GM19397 (cell line): ENCODE data around the gene FBXO8.
A peak's percentile ranks its signal among the peaks of the same experiment; 100 is the strongest.
"Not testable (repeated sequence)": the region's sequence is repeated elsewhere in the genome, so short reads cannot be mapped to it uniquely, and the experiment has no call there.

Experiments used
- ATAC-seq: cut with Tn5 transposase; IDR thresholded peaks from one replicate; pipeline ENCODE4 v1.9.1; 2021; ENCODE audit warnings: mild to moderate bottlenecking, moderate library complexity; ENCODE audit not compliant: unreplicated experiment

Gene FBXO8

GRCh38 chr4:174284487-174284886, 1.0 kb upstream of the FBXO8 start:
- no peak for ATAC-seq

- ATAC-seq: peak; percentile 98
Observed at GRCh38 chr4:174282836-174283506, 496 bp downstream of the FBXO8 start.

- ATAC-seq: no peak
Observed at GRCh38 chr4:174281901-174282300, 1.6 kb downstream of the FBXO8 start.

GRCh38 chr4:174281182-174281737, 2.2 kb downstream of the FBXO8 start:
- ATAC-seq: no peak

GRCh38 chr4:174279433-174280155, 3.9 kb downstream of the FBXO8 start:
- no peak for ATAC-seq

GRCh38 chr4:174278467-174278866, 5.0 kb downstream of the FBXO8 start:
- ATAC-seq: no peak

- no peak for ATAC-seq
Observed at GRCh38 chr4:174277433-174277832, 6.0 kb downstream of the FBXO8 start.

GRCh38 chr4:174275101-174275500, 8.4 kb downstream of the FBXO8 start:
- no peak for ATAC-seq

GRCh38 chr4:174274436-174274835, 9.0 kb downstream of the FBXO8 start:
- no peak for ATAC-seq

- ATAC-seq: no peak
Observed at GRCh38 chr4:174273930-174274329, 9.5 kb downstream of the FBXO8 start.

- no peak for ATAC-seq
Observed at GRCh38 chr4:174266416-174266815, 17.1 kb downstream of the FBXO8 start.

- ATAC-seq: no peak
Observed at GRCh38 chr4:174265916-174266315, 17.6 kb downstream of the FBXO8 start.

- no peak for ATAC-seq
Observed at GRCh38 chr4:174263445-174263736, 20.1 kb downstream of the FBXO8 start.

- no peak for ATAC-seq
Observed at GRCh38 chr4:174262624-174263444, 20.6 kb downstream of the FBXO8 start.

GRCh38 chr4:174261432-174261831, 22.0 kb downstream of the FBXO8 start:
- not testable (repeated sequence) for ATAC-seq

- ATAC-seq: peak; percentile 66
Observed at GRCh38 chr4:174260099-174260498, 23.4 kb downstream of the FBXO8 start.

GRCh38 chr4:174259580-174259979, 23.9 kb downstream of the FBXO8 start:
- ATAC-seq: no peak

- ATAC-seq: no peak
Observed at GRCh38 chr4:174256277-174256713, 27.2 kb downstream of the FBXO8 start.

- no peak for ATAC-seq
Observed at GRCh38 chr4:174255786-174256185, 27.7 kb downstream of the FBXO8 start.

- no peak for ATAC-seq
Observed at GRCh38 chr4:174255374-174255773, 28.1 kb downstream of the FBXO8 start.

- ATAC-seq: no peak
Observed at GRCh38 chr4:174254613-174255012, 28.9 kb downstream of the FBXO8 start.
